Prostate gland (tissue), 2 donors: ENCODE results near the gene BNIP3.

Experiments
- CTCF ChIP-seq, 4 experiments: fragments of 200-600 bp in 2 of 4; fragments of 450-650 bp in 2 of 4; sonication (generic) in 2 of 4; IDR thresholded peaks; 1 replicate in 3 of 4; 2 replicates in 1 of 4; pipeline ENCODE4 v1.5.1; 2016 to 2019; ENCODE audit warnings: antibody characterized with exemption in 4 of 4, mild to moderate bottlenecking in 2 of 4, moderate library complexity in 2 of 4
- POLR2A ChIP-seq: fragments of 450-650 bp; IDR thresholded peaks from one replicate; pipeline ENCODE4 v1.6.1; 2016; ENCODE audit warnings: antibody characterized with exemption, mild to moderate bottlenecking
- POLR2AphosphoS5 ChIP-seq: sonication (generic); formaldehyde crosslinking; IDR thresholded peaks from one replicate; pipeline ENCODE4 v1.6.1; 2017; ENCODE audit warnings: antibody characterized with exemption

GRCh38 chr10:131959841-131960240, 21.9 kb downstream of the BNIP3 start:
- TF ChIP-seq POLR2AphosphoS5 (no peak), POLR2A (no peak), CTCF (IDR thresholded peaks at IDR 0.05) (no peak)
